ENCODE data around the gene ARHGAP45. TPM values are rescaled to one million over a fixed set of nuclear protein-coding genes. Genes with fewer than 3 reads are reported as not detected.

The ARHGAP45 gene
- polyA plus RNA-seq, 3 donors = 8.5 to 15.7 (median 15.4) TPM

- no peak for DNase-seq (ENCODE audit: extremely low read depth in 1 of 11, low read depth in 9 of 11, low spot score in 4 of 11)
Observed at GRCh38 chr19:1080360-1081161, 13.6 kb downstream of the ARHGAP45 start.

GRCh38 chr19:1081301-1082164, 14.6 kb downstream of the ARHGAP45 start:
- peak in 1 of 11 donors; percentile 54 for DNase-seq (ENCODE audit: extremely low read depth in 1 of 11, low read depth in 9 of 11, low spot score in 4 of 11)

- peak in 2 of 11 donors; percentile 50 to 58 for DNase-seq (ENCODE audit: extremely low read depth in 1 of 11, low read depth in 9 of 11, low spot score in 4 of 11)
Observed at GRCh38 chr19:1082165-1082927, 15.4 kb downstream of the ARHGAP45 start.

- DNase-seq (ENCODE audit: extremely low read depth in 1 of 11, low read depth in 9 of 11, low spot score in 4 of 11) = no peak
Observed at GRCh38 chr19:1082928-1083816, 16.2 kb downstream of the ARHGAP45 start.

GRCh38 chr19:1084024-1084868, 17.3 kb downstream of the ARHGAP45 start:
- no peak for DNase-seq (ENCODE audit: extremely low read depth in 1 of 11, low read depth in 9 of 11, low spot score in 4 of 11)

GRCh38 chr19:1085053-1085658, 18.2 kb downstream of the ARHGAP45 start:
- no peak for DNase-seq (ENCODE audit: extremely low read depth in 1 of 11, low read depth in 9 of 11, low spot score in 4 of 11)

GRCh38 chr19:1085676-1086442, 18.9 kb downstream of the ARHGAP45 start:
- DNase-seq (ENCODE audit: extremely low read depth in 1 of 11, low read depth in 9 of 11, low spot score in 4 of 11) = no peak

- DNase-seq (ENCODE audit: extremely low read depth in 1 of 11, low read depth in 9 of 11, low spot score in 4 of 11) = no peak
Observed at GRCh38 chr19:1086613-1087012, 19.6 kb downstream of the ARHGAP45 start.

- no peak for DNase-seq (ENCODE audit: extremely low read depth in 1 of 11, low read depth in 9 of 11, low spot score in 4 of 11)
Observed at GRCh38 chr19:1087813-1088415, 20.9 kb downstream of the ARHGAP45 start.

GRCh38 chr19:1088416-1089010, 21.5 kb downstream of the ARHGAP45 start:
- DNase-seq (ENCODE audit: extremely low read depth in 1 of 11, low read depth in 9 of 11, low spot score in 4 of 11) = no peak

- DNase-seq (ENCODE audit: extremely low read depth in 1 of 11, low read depth in 9 of 11, low spot score in 4 of 11) = no peak
Observed at GRCh38 chr19:1089126-1089771, 22.3 kb downstream of the ARHGAP45 start.

- no peak for DNase-seq (ENCODE audit: extremely low read depth in 1 of 11, low read depth in 9 of 11, low spot score in 4 of 11)
Observed at GRCh38 chr19:1089891-1090290, 22.9 kb downstream of the ARHGAP45 start.

- DNase-seq (ENCODE audit: extremely low read depth in 1 of 11, low read depth in 9 of 11, low spot score in 4 of 11) = no peak
Observed at GRCh38 chr19:1090731-1091543, 24.0 kb downstream of the ARHGAP45 start.

- no peak for DNase-seq (ENCODE audit: extremely low read depth in 1 of 11, low read depth in 9 of 11, low spot score in 4 of 11)
Observed at GRCh38 chr19:1091544-1092175, 24.7 kb downstream of the ARHGAP45 start.
